AG04449 (cell line): ENCODE results near the gene MTHFD1L.

Source experiments
- CTCF ChIA-PET: fragments of 350-600 bp; formaldehyde crosslinking; extraction: SDS; loops from one replicate; lab custom pipeline; 2021; ENCODE audit warnings: antibody characterized with exemption; lab: Yijun Ruan, JAX
- POLR2A ChIA-PET: fragments of 400-600, 350-600 bp; formaldehyde crosslinking; extraction: SDS; loops from one replicate; lab custom pipeline; 2020; ENCODE audit warnings: antibody characterized with exemption, inconsistent platforms; lab: Yijun Ruan, JAX
- DNase-seq: peaks from one replicate; pipeline ENCODE4 v3.0.0-alpha.2; 2010; ENCODE audit warnings: low read depth, low spot score
- H3K4me3 ChIP-seq: 2 replicates; pipeline ENCODE4 v1.5.1; 2011; ENCODE audit warnings: low read depth, mild to moderate bottlenecking, control low read depth, low read length
- CTCF ChIP-seq: IDR thresholded peaks from one replicate; pipeline ENCODE4 v1.5.1; 2011; ENCODE audit warnings: mild to moderate bottlenecking, moderate library complexity, low read length, control low read depth, inconsistent platforms; ENCODE audit not compliant: insufficient read depth; ENCODE audit errors: missing control alignments

MTHFD1L gene

GRCh38 chr6:150978624-150979023 lies 113.1 kb downstream of the MTHFD1L start:
- ChIA-PET CTCF (interaction anchor here (1.2 to 3.8 kb wide), 3 partner anchors 87 to 352 kb away, joined by 4 to 20 read pairs (median 6); no protein-coding TSS in a partner anchor), POLR2A (no interaction called here)
- DNase-seq, result no peak
- TF ChIP-seq CTCF, result no peak
- H3K4me3 ChIP-seq, result no peak overlapping the region

GRCh38 chr6:150979826-150980350 lies 114.4 kb downstream of the MTHFD1L start:
- TF ChIP-seq CTCF, result no peak
- ChIA-PET CTCF (interaction anchor here (0.9 to 3.8 kb wide), 2 partner anchors 21 to 345 kb away, joined by 3 to 20 read pairs; no protein-coding TSS in a partner anchor), POLR2A (no interaction called here)
- H3K4me3 ChIP-seq, result no peak overlapping the region
- no peak for DNase-seq

DNA sequence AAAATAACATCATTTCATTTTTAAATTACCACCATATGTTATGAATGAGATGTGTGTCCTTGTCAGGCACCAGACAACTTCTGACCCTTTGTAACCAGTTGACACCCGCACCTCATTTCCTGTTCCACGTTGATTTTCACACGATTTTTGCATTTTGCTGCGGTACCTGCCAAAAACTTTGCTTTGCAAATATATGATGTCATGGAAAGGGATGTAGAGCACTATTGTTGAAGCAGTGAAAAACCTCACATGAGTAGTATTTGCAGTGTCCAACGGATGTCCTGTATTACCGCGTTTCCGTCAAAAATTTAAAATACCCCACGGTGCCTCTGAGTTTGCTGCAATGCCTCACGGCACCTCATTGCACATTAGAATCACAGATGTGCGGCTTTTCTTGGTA lies 115.6 kb downstream of the MTHFD1L start:
- no peak overlapping the region for H3K4me3 ChIP-seq
- POLR2A ChIA-PET, result no interaction called here
- CTCF ChIA-PET, result no interaction called here
- DNase-seq, result no peak
- TF ChIP-seq CTCF, result no peak

- POLR2A ChIA-PET, result no interaction called here
- H3K4me3 ChIP-seq, result no peak overlapping the region
- no peak for TF ChIP-seq CTCF
- DNase-seq, result no peak
- CTCF ChIA-PET, result no interaction called here
These were observed 116.2 kb downstream of the MTHFD1L start for GRCh38 chr6:150981669-150982068.

GRCh38 chr6:150987371-150987828 lies 121.9 kb downstream of the MTHFD1L start:
- H3K4me3 ChIP-seq, result no peak overlapping the region
- ChIA-PET CTCF (interaction anchor here (1.1 to 2.9 kb wide), 2 partner anchors 14 to 336 kb away, joined by 3 to 10 read pairs; no protein-coding TSS in a partner anchor), POLR2A (no interaction called here)
- no peak for TF ChIP-seq CTCF
- no peak for DNase-seq

DNA sequence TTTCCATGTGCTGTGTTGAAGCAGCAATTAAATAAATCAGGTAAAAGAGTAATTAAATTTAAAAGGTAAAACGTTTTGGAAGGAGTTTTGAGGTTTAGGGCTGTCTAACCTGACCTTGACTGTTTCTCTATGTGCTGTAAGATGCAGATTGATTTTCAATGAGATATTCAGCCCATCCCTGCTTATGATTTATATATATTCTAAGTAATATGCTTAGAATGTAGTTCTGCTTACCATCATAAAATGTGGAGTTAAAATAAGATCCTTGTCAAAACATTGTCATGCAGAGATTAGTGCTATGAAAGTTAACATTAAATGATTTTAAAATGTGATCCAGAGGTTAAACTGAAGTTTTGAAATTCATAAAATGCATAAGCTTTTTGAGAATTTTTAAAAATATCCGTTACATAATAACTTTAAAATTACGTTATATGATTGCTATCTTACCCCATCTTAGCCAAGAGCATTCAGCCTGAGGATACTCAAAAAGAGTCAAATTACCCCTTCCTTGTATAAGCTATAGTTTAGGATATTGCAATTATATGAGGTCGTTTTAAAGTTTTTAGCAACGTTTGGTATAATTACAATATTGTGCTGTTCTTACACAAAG lies 122.5 kb downstream of the MTHFD1L start:
- TF ChIP-seq CTCF, result no peak
- no peak overlapping the region for H3K4me3 ChIP-seq
- ChIA-PET POLR2A (no interaction called here), CTCF (interaction anchor here (1.1 to 2.9 kb wide), 6 partner anchors 15 to 348 kb away, joined by 3 to 10 read pairs (median 4); no protein-coding TSS in a partner anchor)
- no peak for DNase-seq
